ENCODE data around the gene ADAM33. TPM values are rescaled to one million over a fixed set of nuclear protein-coding genes. Genes with fewer than 3 reads are reported as not detected.
A peak's percentile ranks its signal among the peaks of the same experiment; 100 is the strongest.

Gene ADAM33
- total RNA-seq, 1 experiment from 2014 or later: not detected

GRCh38 chr20:3672547-3673171, 9.2 kb downstream of the ADAM33 start:
- peaks cover 82% of the 10 kb centered on the region for H3K27me3 Mint-ChIP-seq (ENCODE audit: unreplicated experiment)
- BruUV-seq (replicated peaks): no TSS peak
- no peaks in the 10 kb centered on the region for H3K9me3 Mint-ChIP-seq (ENCODE audit: low read depth, unreplicated experiment)
- DNase-seq: no peak
- H3K4me3 Mint-ChIP-seq (ENCODE audit: low read depth, unreplicated experiment): no peak overlapping the region
- H3K4me1 Mint-ChIP-seq (ENCODE audit: low read depth, unreplicated experiment): no peaks in the 10 kb centered on the region
- intact Hi-C loops (cut with micrococcal nuclease; ENCODE audit: unreplicated experiment): no loop called here
- no peaks in the 10 kb centered on the region for H3K36me3 Mint-ChIP-seq (ENCODE audit: insufficient read depth, unreplicated experiment)
- TF ChIP-seq CTCF (IDR thresholded peaks at IDR 0.05; ENCODE audit: unreplicated experiment): no peak
- CTCF ChIA-PET: no interaction called here
- H3K27ac Mint-ChIP-seq (ENCODE audit: unreplicated experiment): no peak overlapping the region

- peaks cover 76% of the 10 kb centered on the region for H3K27me3 Mint-ChIP-seq (ENCODE audit: unreplicated experiment)
Measured at GRCh38 chr20:3671986-3672546, 9.7 kb downstream of the ADAM33 start.

GRCh38 chr20:3670945-3671344, 10.9 kb downstream of the ADAM33 start:
- Mint-ChIP-seq H3K36me3 (ENCODE audit: insufficient read depth, unreplicated experiment) (no peaks in the 10 kb centered on the region), H3K27ac (ENCODE audit: unreplicated experiment) (no peak overlapping the region), H3K4me3 (ENCODE audit: low read depth, unreplicated experiment) (no peak overlapping the region), H3K27me3 (ENCODE audit: unreplicated experiment) (peaks cover 64% of the 10 kb centered on the region), H3K9me3 (ENCODE audit: low read depth, unreplicated experiment) (no peaks in the 10 kb centered on the region), H3K4me1 (ENCODE audit: low read depth, unreplicated experiment) (no peaks in the 10 kb centered on the region)
- no TSS peak for BruUV-seq (replicated peaks)
- CTCF ChIA-PET: no interaction called here
- DNase-seq: no peak
- intact Hi-C loops (cut with micrococcal nuclease; ENCODE audit: unreplicated experiment): no loop called here
- no peak for TF ChIP-seq CTCF (IDR thresholded peaks at IDR 0.05; ENCODE audit: unreplicated experiment)

More at GRCh38 chr20:3671986-3672546, 9.7 kb downstream of the ADAM33 start:
- no TSS peak for BruUV-seq (replicated peaks)
- Mint-ChIP-seq H3K4me1 (ENCODE audit: low read depth, unreplicated experiment) (no peaks in the 10 kb centered on the region), H3K9me3 (ENCODE audit: low read depth, unreplicated experiment) (no peaks in the 10 kb centered on the region), H3K36me3 (ENCODE audit: insufficient read depth, unreplicated experiment) (no peaks in the 10 kb centered on the region), H3K4me3 (ENCODE audit: low read depth, unreplicated experiment) (no peak overlapping the region), H3K27ac (ENCODE audit: unreplicated experiment) (no peak overlapping the region)
- CTCF ChIA-PET: no interaction called here
- TF ChIP-seq CTCF (IDR thresholded peaks at IDR 0.05; ENCODE audit: unreplicated experiment): no peak
- no peak for DNase-seq
- intact Hi-C loops (cut with micrococcal nuclease; ENCODE audit: unreplicated experiment): no loop called here

GRCh38 chr20:3670511-3670910, 11.3 kb downstream of the ADAM33 start:
- Mint-ChIP-seq H3K27ac (ENCODE audit: unreplicated experiment) (no peak overlapping the region), H3K4me1 (ENCODE audit: low read depth, unreplicated experiment) (no peaks in the 10 kb centered on the region), H3K27me3 (ENCODE audit: unreplicated experiment) (peaks cover 60% of the 10 kb centered on the region), H3K36me3 (ENCODE audit: insufficient read depth, unreplicated experiment) (no peaks in the 10 kb centered on the region), H3K9me3 (ENCODE audit: low read depth, unreplicated experiment) (no peaks in the 10 kb centered on the region), H3K4me3 (ENCODE audit: low read depth, unreplicated experiment) (no peak overlapping the region)
- CTCF ChIA-PET: no interaction called here
- no TSS peak for BruUV-seq (replicated peaks)
- intact Hi-C loops (cut with micrococcal nuclease; ENCODE audit: unreplicated experiment): no loop called here
- peak; percentile 9 for DNase-seq
- no peak for TF ChIP-seq CTCF (IDR thresholded peaks at IDR 0.05; ENCODE audit: unreplicated experiment)
